GM12891 (cell line): Measurements from ENCODE around the gene NT5C3A.

Source experiments
- DNase-seq: peaks from one replicate; pipeline ENCODE4 v3.0.0; 2011; ENCODE audit warnings: low spot score; ENCODE audit not compliant: insufficient read length
- FAIRE-seq: peaks from 2 replicates; lab custom pipeline; 2011; peaks lifted over from hg19 to GRCh38; lab: Jason Lieb, UNC
- PAX5 ChIP-seq: IDR thresholded peaks from 2 replicates; pipeline ENCODE4 v1.6.1; 2011; ENCODE audit warnings: low read length, moderate library complexity, mild to moderate bottlenecking; ENCODE audit not compliant: insufficient read depth, severe bottlenecking
- POLR2A ChIP-seq: IDR thresholded peaks from 2 replicates; pipeline ENCODE4 v1.6.1; 2011; ENCODE audit warnings: low read depth, low read length, control low read depth
- POLR2AphosphoS5 ChIP-seq: IDR thresholded peaks from 2 replicates; pipeline ENCODE4 v1.6.1; 2011; ENCODE audit warnings: low read depth, low read length, control low read depth
- POU2F2 ChIP-seq: IDR thresholded peaks from 2 replicates; pipeline ENCODE4 v1.6.1; 2011; ENCODE audit warnings: low read depth, mild to moderate bottlenecking, control low read depth, low read length, moderate library complexity
- SPI1 ChIP-seq: IDR thresholded peaks from 2 replicates; pipeline ENCODE4 v1.6.1; 2011; ENCODE audit warnings: low read depth, low read length, control low read depth
- TAF1 ChIP-seq: IDR thresholded peaks from 2 replicates; pipeline ENCODE4 v1.6.1; 2011; ENCODE audit warnings: low read depth, low read length, control low read depth

The NT5C3A gene

GRCh38 chr7:33093266-33093665, 30.7 kb upstream of the NT5C3A start:
- FAIRE-seq (no peak), DNase-seq (no peak)
- TF ChIP-seq POU2F2: no peak
- TF ChIP-seq POLR2A: no peak
- TF ChIP-seq SPI1: no peak
- TF ChIP-seq PAX5: no peak
- TF ChIP-seq TAF1: no peak
- TF ChIP-seq POLR2AphosphoS5: no peak

- DNase-seq: no peak
- TF ChIP-seq PAX5 (no peak), POU2F2 (no peak), POLR2AphosphoS5 (no peak), POLR2A (no peak), SPI1 (no peak), TAF1 (no peak)
- no peak for FAIRE-seq
Observed at GRCh38 chr7:33091641-33092191, 29.1 kb upstream of the NT5C3A start.

- FAIRE-seq (no peak), DNase-seq (no peak)
- TF ChIP-seq PAX5 (no peak), POLR2A (no peak), POLR2AphosphoS5 (no peak), SPI1 (no peak), TAF1 (no peak), POU2F2 (no peak)
Observed at GRCh38 chr7:33091111-33091531, 28.5 kb upstream of the NT5C3A start.

GRCh38 chr7:33089142-33089541, 26.6 kb upstream of the NT5C3A start:
- TF ChIP-seq POLR2A (no peak), POU2F2 (no peak), POLR2AphosphoS5 (no peak), SPI1 (no peak), TAF1 (no peak), PAX5 (no peak)
- FAIRE-seq: no peak
- DNase-seq: no peak

- no peak for TF ChIP-seq POLR2AphosphoS5
- TF ChIP-seq SPI1: no peak
- no peak for TF ChIP-seq POLR2A
- no peak for TF ChIP-seq POU2F2
- TF ChIP-seq TAF1: no peak
- no peak for TF ChIP-seq PAX5
- FAIRE-seq (no peak), DNase-seq (no peak)
Observed at GRCh38 chr7:33087858-33088257, 25.3 kb upstream of the NT5C3A start.

- FAIRE-seq: no peak
- no peak for TF ChIP-seq POLR2AphosphoS5
- TF ChIP-seq POLR2A: no peak
- no peak for TF ChIP-seq POU2F2
- no peak for TF ChIP-seq PAX5
- TF ChIP-seq TAF1: no peak
- DNase-seq: no peak
Observed at GRCh38 chr7:33087356-33087755, 24.8 kb upstream of the NT5C3A start.

GRCh38 chr7:33079763-33080690, 17.5 kb upstream of the NT5C3A start:
- DNase-seq: no peak
- FAIRE-seq: no peak
- TF ChIP-seq POLR2A: no peak
- no peak for TF ChIP-seq TAF1
- TF ChIP-seq SPI1: no peak
- no peak for TF ChIP-seq POLR2AphosphoS5
- no peak for TF ChIP-seq PAX5
- TF ChIP-seq POU2F2: no peak

GRCh38 chr7:33079096-33079495, 16.5 kb upstream of the NT5C3A start:
- TF ChIP-seq PAX5: no peak
- TF ChIP-seq POLR2AphosphoS5: no peak
- no peak for TF ChIP-seq POU2F2
- TF ChIP-seq SPI1: no peak
- no peak for TF ChIP-seq TAF1
- TF ChIP-seq POLR2A: no peak
- no peak for FAIRE-seq

GRCh38 chr7:33076737-33077136, 14.2 kb upstream of the NT5C3A start:
- DNase-seq (no peak), FAIRE-seq (no peak)
- TF ChIP-seq POU2F2 (no peak), PAX5 (no peak), SPI1 (no peak), POLR2AphosphoS5 (no peak), TAF1 (no peak), POLR2A (no peak)

More at GRCh38 chr7:33079096-33079495, 16.5 kb upstream of the NT5C3A start:
- no peak for DNase-seq
